SU-DHL-6 (cell line): Measurements from ENCODE around the gene RHOV.

Source experiments
- H2AFZ ChIP-seq: fragments of 200-600 bp; sonication (generic); 2 replicates; pipeline ENCODE4 v1.6.1; 2014; ENCODE audit warnings: low read depth, mild to moderate bottlenecking, moderate library complexity, mixed read lengths, antibody characterized with exemption, low read length; ENCODE audit not compliant: severe bottlenecking
- H3F3A ChIP-seq: fragments of 200-600 bp; shearing (Covaris generic); 2 replicates; pipeline ENCODE4 v1.6.0; 2016; ENCODE audit warnings: antibody characterized with exemption, mild to moderate bottlenecking; ENCODE audit not compliant: insufficient read depth
- H3K27ac ChIP-seq: fragments of 200-600 bp; sonication (generic); 2 replicates; pipeline ENCODE4 v1.5.1; 2016; ENCODE audit warnings: low read depth, mild to moderate bottlenecking, low read length, moderate library complexity, mixed read lengths
- H3K27me3 ChIP-seq: fragments of 200-600 bp; sonication (generic), shearing (Covaris generic); 2 replicates; pipeline ENCODE4 v1.6.0; 2014; ENCODE audit warnings: mild to moderate bottlenecking, low read length
- H3K36me3 ChIP-seq: fragments of 200-600 bp; sonication (generic); 2 replicates; pipeline ENCODE4 v1.6.1; 2014; ENCODE audit warnings: mild to moderate bottlenecking, low read length, mixed read lengths
- H3K4me2 ChIP-seq: fragments of 300-600, 200-600 bp; shearing (Covaris generic), sonication (generic); 2 replicates; pipeline ENCODE4 v1.6.0; 2014; ENCODE audit warnings: low read length, low read depth, mild to moderate bottlenecking; ENCODE audit not compliant: poor library complexity, severe bottlenecking
- H3K4me3 ChIP-seq: fragments of 200-600 bp; sonication (generic); 2 replicates; pipeline ENCODE4 v1.5.1; 2014; ENCODE audit warnings: antibody characterized with exemption, low read length, mild to moderate bottlenecking, mixed read lengths; ENCODE audit not compliant: insufficient read depth, poor library complexity, severe bottlenecking
- H3K79me2 ChIP-seq: fragments of 200-600 bp; sonication (generic); 2 replicates; pipeline ENCODE4 v1.6.1; 2014; ENCODE audit warnings: mild to moderate bottlenecking, low read length, moderate library complexity; ENCODE audit not compliant: insufficient read depth
- H3K9ac ChIP-seq: fragments of 200-600 bp; sonication (generic); 2 replicates; pipeline ENCODE4 v1.7.0; 2014; ENCODE audit warnings: mild to moderate bottlenecking, low read length
- H3K9me2 ChIP-seq: fragments of 200-600 bp; sonication (generic); replicated peaks from 2 replicates; pipeline ENCODE4 v1.6.1; 2014; ENCODE audit warnings: low read length; ENCODE audit not compliant: insufficient read depth
- H3K9me3 ChIP-seq: fragments of 200-600 bp; sonication (generic); 2 replicates; pipeline ENCODE4 v1.6.1; 2014; ENCODE audit warnings: low read length, mixed read lengths; ENCODE audit not compliant: insufficient read depth
- H4K20me1 ChIP-seq: fragments of 200-600 bp; sonication (generic); 2 replicates; pipeline ENCODE4 v1.6.1; 2014; ENCODE audit warnings: low read depth, mild to moderate bottlenecking, antibody characterized with exemption, low read length, moderate library complexity, mixed read lengths
- EZH2phosphoT487 ChIP-seq: fragments of 200-600 bp; sonication (generic), shearing (Covaris generic); conservative IDR thresholded peaks from 2 replicates; pipeline ENCODE4 v1.6.1; 2018; ENCODE audit warnings: mild to moderate bottlenecking, antibody characterized with exemption, low read length, moderate library complexity, mixed read lengths
- TF ChIP-seq, protein P1 (sequence below): fragments of 200-600 bp; sonication (generic); IDR thresholded peaks from one replicate; pipeline ENCODE4 v1.5.1; 2017; ENCODE audit warnings: antibody characterized with exemption, mild to moderate bottlenecking, low read length, moderate library complexity; ENCODE audit not compliant: insufficient read depth, poor library complexity, severe bottlenecking

The RHOV gene

DNA sequence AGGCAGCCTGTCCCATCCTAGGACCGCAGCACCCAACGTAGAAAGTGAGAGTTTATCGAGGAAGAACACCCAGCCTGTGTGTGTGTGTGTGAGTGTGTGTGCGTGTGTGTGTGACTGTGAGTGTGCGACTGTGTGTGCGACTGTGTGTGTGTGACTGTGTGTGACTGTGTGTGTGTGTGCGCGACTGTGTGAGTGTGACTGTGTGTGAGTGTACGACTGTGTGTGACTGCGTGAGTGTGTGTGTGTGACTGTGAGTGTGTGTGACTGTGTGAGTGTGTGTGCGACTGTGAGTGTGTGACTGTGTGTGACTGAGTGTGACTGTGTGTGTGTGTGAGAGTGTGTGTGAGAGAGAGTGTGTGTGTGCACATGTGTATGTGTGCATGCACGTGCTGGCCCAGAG, 40.0 kb upstream of the RHOV start:
- Histone ChIP-seq H3K9me2 (no peaks in the 10 kb centered on the region), H2AFZ (no peak overlapping the region)

DNA sequence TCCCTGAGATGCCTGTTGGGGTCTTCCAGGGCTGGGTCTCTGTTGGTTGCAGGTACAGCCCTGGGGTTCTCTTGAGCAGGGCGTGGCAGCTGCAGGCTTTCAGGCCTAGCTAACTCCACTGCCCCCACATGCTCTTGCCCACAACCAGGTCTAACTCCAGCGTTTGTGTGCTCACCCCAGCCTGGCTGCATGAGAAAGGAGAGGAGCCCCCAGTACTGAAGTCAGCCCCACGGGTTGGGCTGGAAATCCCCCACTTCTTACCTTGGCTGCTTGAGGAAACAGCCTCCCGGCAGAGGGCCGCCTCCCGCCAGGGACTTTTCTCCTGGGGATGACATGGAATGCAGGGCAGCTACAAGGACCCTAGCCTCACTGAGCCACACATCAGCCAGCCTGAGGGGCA, 38.4 kb upstream of the RHOV start:
- no peaks in the 10 kb centered on the region for H3K79me2 ChIP-seq
- H2AFZ ChIP-seq = no peak overlapping the region
- H3K4me3 ChIP-seq = no peak overlapping the region
- no peak overlapping the region for H3K4me2 ChIP-seq
- H3K27me3 ChIP-seq = no peaks in the 10 kb centered on the region
- H3K9me3 ChIP-seq = no peaks in the 10 kb centered on the region
- no peak overlapping the region for H3K27ac ChIP-seq
- no peak for TF ChIP-seq EZH2phosphoT487
- TF ChIP-seq, protein P1, sequence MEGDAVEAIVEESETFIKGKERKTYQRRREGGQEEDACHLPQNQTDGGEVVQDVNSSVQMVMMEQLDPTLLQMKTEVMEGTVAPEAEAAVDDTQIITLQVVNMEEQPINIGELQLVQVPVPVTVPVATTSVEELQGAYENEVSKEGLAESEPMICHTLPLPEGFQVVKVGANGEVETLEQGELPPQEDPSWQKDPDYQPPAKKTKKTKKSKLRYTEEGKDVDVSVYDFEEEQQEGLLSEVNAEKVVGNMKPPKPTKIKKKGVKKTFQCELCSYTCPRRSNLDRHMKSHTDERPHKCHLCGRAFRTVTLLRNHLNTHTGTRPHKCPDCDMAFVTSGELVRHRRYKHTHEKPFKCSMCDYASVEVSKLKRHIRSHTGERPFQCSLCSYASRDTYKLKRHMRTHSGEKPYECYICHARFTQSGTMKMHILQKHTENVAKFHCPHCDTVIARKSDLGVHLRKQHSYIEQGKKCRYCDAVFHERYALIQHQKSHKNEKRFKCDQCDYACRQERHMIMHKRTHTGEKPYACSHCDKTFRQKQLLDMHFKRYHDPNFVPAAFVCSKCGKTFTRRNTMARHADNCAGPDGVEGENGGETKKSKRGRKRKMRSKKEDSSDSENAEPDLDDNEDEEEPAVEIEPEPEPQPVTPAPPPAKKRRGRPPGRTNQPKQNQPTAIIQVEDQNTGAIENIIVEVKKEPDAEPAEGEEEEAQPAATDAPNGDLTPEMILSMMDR = no peak
- no peaks in the 10 kb centered on the region for H3K9me2 ChIP-seq
- no peak overlapping the region for H3K9ac ChIP-seq
- H4K20me1 ChIP-seq = no peaks in the 10 kb centered on the region
- no peaks in the 10 kb centered on the region for H3K36me3 ChIP-seq
- H3F3A ChIP-seq = no peaks in the 10 kb centered on the region

More for the DNA sequence above, 40.0 kb upstream of the RHOV start:
- no peaks in the 10 kb centered on the region for H4K20me1 ChIP-seq
- no peaks in the 10 kb centered on the region for H3K9me3 ChIP-seq
- no peaks in the 10 kb centered on the region for H3K36me3 ChIP-seq
- no peaks in the 10 kb centered on the region for H3K79me2 ChIP-seq
- H3K27ac ChIP-seq = no peak overlapping the region
- no peaks in the 10 kb centered on the region for H3K27me3 ChIP-seq
- H3K4me2 ChIP-seq = no peak overlapping the region
- TF ChIP-seq, protein P1 = no peak
- no peak for TF ChIP-seq EZH2phosphoT487
- H3F3A ChIP-seq = no peaks in the 10 kb centered on the region
- no peak overlapping the region for H3K4me3 ChIP-seq
- H3K9ac ChIP-seq = no peak overlapping the region

DNA sequence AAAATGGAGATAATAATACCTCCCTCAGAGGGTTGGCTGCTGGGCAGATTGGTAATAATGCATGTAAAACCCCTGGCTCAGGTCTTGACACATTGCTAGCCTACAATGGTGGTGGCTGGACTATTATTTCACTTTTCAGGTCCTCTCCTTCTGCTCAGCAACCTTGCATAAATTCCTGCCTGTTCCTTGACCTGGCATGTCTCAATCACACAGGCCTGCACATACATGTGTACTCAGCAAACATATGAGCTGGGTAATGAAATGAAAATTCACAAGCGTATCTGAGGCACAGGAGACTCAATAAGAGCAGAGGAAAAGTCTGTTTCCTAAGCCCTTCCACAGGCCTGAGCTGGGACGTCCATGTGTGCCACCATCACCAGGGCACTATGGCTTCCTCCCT, 37.7 kb upstream of the RHOV start:
- Histone ChIP-seq H3K4me3 (no peak overlapping the region), H4K20me1 (no peaks in the 10 kb centered on the region), H3K27ac (no peak overlapping the region), H3K9me3 (no peaks in the 10 kb centered on the region), H3K9ac (no peak overlapping the region), H3K36me3 (no peaks in the 10 kb centered on the region), H3K27me3 (no peaks in the 10 kb centered on the region), H3K9me2 (no peaks in the 10 kb centered on the region), H3K79me2 (no peaks in the 10 kb centered on the region), H3K4me2 (no peak overlapping the region), H2AFZ (no peak overlapping the region), H3F3A (no peaks in the 10 kb centered on the region)
- TF ChIP-seq EZH2phosphoT487 = no peak
- TF ChIP-seq, protein P1 = no peak

DNA sequence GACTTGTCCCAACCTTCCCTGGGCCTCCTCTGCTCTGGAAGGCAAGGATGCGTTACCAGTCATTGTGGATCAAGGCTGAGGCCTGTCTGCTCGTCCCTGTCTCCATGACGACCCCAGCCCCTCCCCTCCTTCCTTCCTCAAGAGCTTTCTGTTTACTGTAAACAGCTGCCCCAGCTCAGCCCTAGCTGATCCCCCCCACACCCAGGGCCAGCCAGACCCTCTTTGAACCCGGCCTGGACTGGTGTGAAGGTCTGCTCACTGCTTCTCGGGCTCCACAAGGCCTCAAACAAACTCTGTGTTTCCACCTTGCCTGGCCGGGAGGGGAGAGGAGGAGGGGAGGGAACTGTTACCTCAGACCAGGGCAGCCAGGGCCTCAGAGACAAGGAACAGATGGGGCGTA, 37.1 kb upstream of the RHOV start:
- no peaks in the 10 kb centered on the region for H4K20me1 ChIP-seq
- TF ChIP-seq EZH2phosphoT487 = no peak
- TF ChIP-seq, protein P1 = no peak
- H3K27me3 ChIP-seq = no peaks in the 10 kb centered on the region
- no peak overlapping the region for H3K4me2 ChIP-seq
- no peaks in the 10 kb centered on the region for H3K79me2 ChIP-seq
- no peak overlapping the region for H3K27ac ChIP-seq
- no peak overlapping the region for H3K4me3 ChIP-seq
- H3K36me3 ChIP-seq = no peaks in the 10 kb centered on the region
- H3K9me3 ChIP-seq = no peaks in the 10 kb centered on the region
- H3K9me2 ChIP-seq = no peaks in the 10 kb centered on the region
- H2AFZ ChIP-seq = no peak overlapping the region
- H3F3A ChIP-seq = no peaks in the 10 kb centered on the region
- H3K9ac ChIP-seq = no peak overlapping the region
